Lung (tissue), 12 donors: Measurements from ENCODE around the gene C1orf146. TPM values are rescaled to one million over a fixed set of nuclear protein-coding genes. Genes with fewer than 3 reads are reported as not detected.
"Not testable (repeated sequence)": the region's sequence is repeated elsewhere in the genome, so short reads cannot be mapped to it uniquely, and the experiment has no call there.

Source experiments
- ATAC-seq: fragments of 200-7000 bp; cut with Tn5 transposase; one replicate; pipeline ENCODE4 v1.9.1; 2020; ENCODE audit warnings: moderate number of reproducible peaks; ENCODE audit not compliant: insufficient read depth, low FRiP score
- DNase-seq, 3 donors: peaks; one replicate each; pipeline ENCODE4 v3.0.0-alpha.2; 2013 to 2017
- H3K27ac ChIP-seq, 2 donors: one replicate each; pipeline ENCODE4 v1.5.1; 2013; ENCODE audit warnings: mild to moderate bottlenecking in 2 of 2, moderate library complexity in 2 of 2, control low read depth in 1 of 2, inconsistent platforms in 1 of 2, low read depth in 1 of 2, low read length in 1 of 2
- H3K27me3 ChIP-seq, 3 donors: one replicate each; pipeline ENCODE4 v1.5.1; 2013; ENCODE audit warnings: low read length in 2 of 3; ENCODE audit not compliant: control insufficient read depth in 3 of 3, insufficient read depth in 3 of 3
- H3K36me3 ChIP-seq, 4 donors: one replicate each; pipeline ENCODE4 v1.5.1; 2013; ENCODE audit warnings: low read length in 4 of 4, mild to moderate bottlenecking in 1 of 4, moderate library complexity in 1 of 4; ENCODE audit not compliant: control insufficient read depth in 4 of 4, insufficient read depth in 4 of 4
- H3K4me1 ChIP-seq, 5 donors: one replicate each; pipeline ENCODE4 v1.5.1; 2013; ENCODE audit warnings: low read length in 5 of 5, mild to moderate bottlenecking in 2 of 5, moderate library complexity in 1 of 5; ENCODE audit not compliant: control insufficient read depth in 5 of 5, insufficient read depth in 5 of 5
- H3K4me3 ChIP-seq: one replicate; pipeline ENCODE4 v1.5.1; 2013; ENCODE audit warnings: mild to moderate bottlenecking, control low read depth, moderate library complexity
- H3K9ac ChIP-seq, 2 donors: one replicate each; pipeline ENCODE4 v1.5.1; 2013; ENCODE audit warnings: low read length in 2 of 2, control low read depth in 1 of 2; ENCODE audit not compliant: insufficient read depth in 1 of 2
- H3K9me3 ChIP-seq, 4 donors: one replicate each; pipeline ENCODE4 v1.5.1; 2013; ENCODE audit warnings: low read length in 3 of 4, mild to moderate bottlenecking in 1 of 4, moderate library complexity in 1 of 4; ENCODE audit not compliant: control insufficient read depth in 4 of 4, insufficient read depth in 3 of 4
- WGBS, 2 donors: extraction: QIAGEN DNeasy Blood & Tissue Kit; methylation state at CpG; one replicate each; pipeline ENCODE4 v1.1.7; 2013; 5-methylcytosine and 5-hydroxymethylcytosine counted together
- polyA plus RNA-seq, 2 donors: library from polyadenylated mRNA; stranded (reverse); fragments of 200-250 nt; gene quantifications; one replicate each; pipeline ENCODE4 v1.2.1, GENCODE V29; 2013
- total RNA-seq, 2 donors: library from RNA; depleted of rRNA in 1 of 2; stranded (reverse); fragments of >200 nt in 1 of 2; gene quantifications; one replicate each; pipeline ENCODE4 v1.2.1, GENCODE V29; 2014 to 2021
- TF ChIP-seq, protein P1 (sequence below): IDR thresholded peaks from 2 replicates; pipeline ENCODE4 v1.5.1; 2012; ENCODE audit warnings: mild to moderate bottlenecking; ENCODE audit errors: control extremely low read depth, extremely low read depth
- donor health status: control.
- donor health status: control.
- donor health status: Bipolar disorder and iron deficiency.
- donor health status: healthy.
- donor health status: DM: yes; HTN: yes; CAD: no.

C1orf146 gene
- total and polyA plus RNA-seq, 4 donors: not detected

DNA sequence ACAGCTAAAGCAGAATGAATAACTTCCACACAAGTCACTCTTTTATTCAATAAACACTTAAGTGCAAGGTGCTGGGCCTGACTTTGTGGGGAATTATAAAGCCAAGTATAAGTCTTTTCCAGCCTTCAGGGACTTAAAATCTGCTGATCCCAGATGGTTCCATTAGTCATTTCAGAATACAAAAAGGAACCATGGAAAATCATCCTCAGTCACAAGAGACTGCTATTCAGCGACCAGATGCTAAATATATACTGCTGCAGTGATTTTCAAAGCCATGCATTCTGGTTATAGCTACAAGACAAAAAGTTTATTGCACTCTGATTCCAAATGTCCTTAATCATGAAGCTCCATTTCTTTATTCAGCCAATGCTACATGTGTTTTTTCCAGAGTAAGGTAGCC is 55.3 kb downstream of the C1orf146 start:
- DNase-seq (no peak), ATAC-seq (no peak)
- 92 to 100% methylated on average over 1 of the region's 1 CpG for WGBS, 2 donors
- H3K9me3 ChIP-seq: no peaks in the 10 kb centered on the region
- H3K9ac ChIP-seq: no peak overlapping the region
- H3K27ac ChIP-seq: no peak overlapping the region
- H3K27me3 ChIP-seq: no peaks in the 10 kb centered on the region
- H3K36me3 ChIP-seq: peaks cover 6 to 27% (median 24%) of the 10 kb centered on the region in 4 donors
- H3K4me3 ChIP-seq: no peak overlapping the region
- TF ChIP-seq, protein P1, sequence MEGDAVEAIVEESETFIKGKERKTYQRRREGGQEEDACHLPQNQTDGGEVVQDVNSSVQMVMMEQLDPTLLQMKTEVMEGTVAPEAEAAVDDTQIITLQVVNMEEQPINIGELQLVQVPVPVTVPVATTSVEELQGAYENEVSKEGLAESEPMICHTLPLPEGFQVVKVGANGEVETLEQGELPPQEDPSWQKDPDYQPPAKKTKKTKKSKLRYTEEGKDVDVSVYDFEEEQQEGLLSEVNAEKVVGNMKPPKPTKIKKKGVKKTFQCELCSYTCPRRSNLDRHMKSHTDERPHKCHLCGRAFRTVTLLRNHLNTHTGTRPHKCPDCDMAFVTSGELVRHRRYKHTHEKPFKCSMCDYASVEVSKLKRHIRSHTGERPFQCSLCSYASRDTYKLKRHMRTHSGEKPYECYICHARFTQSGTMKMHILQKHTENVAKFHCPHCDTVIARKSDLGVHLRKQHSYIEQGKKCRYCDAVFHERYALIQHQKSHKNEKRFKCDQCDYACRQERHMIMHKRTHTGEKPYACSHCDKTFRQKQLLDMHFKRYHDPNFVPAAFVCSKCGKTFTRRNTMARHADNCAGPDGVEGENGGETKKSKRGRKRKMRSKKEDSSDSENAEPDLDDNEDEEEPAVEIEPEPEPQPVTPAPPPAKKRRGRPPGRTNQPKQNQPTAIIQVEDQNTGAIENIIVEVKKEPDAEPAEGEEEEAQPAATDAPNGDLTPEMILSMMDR: no peak
- no peaks in the 10 kb centered on the region for H3K4me1 ChIP-seq

DNA sequence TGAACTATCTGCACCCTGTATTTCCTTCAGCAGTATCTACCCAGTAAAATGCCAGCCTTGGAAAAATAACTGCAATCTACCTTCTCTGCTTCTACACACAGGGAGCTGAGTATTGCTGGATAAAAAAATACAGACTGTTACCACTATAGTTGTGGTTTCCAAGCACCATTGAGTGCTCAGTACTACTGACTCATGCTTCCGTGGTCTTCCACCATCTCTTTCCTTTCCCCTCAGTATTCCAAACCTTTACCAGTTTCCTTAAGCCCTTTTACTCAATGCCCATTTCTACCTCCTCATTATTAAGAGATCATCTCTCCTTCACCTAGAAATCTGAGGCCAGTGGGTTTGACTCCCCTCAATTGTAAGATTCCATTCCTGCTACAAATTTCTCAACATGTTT is 57.2 kb downstream of the C1orf146 start:
- no peaks in the 10 kb centered on the region for H3K4me1 ChIP-seq
- WGBS, 2 donors: 85 to 96% methylated on average over 1 of the region's 1 CpG
- H3K9ac ChIP-seq: no peak overlapping the region
- H3K9me3 ChIP-seq: no peaks in the 10 kb centered on the region
- no peak overlapping the region for H3K4me3 ChIP-seq
- H3K27ac ChIP-seq: no peak overlapping the region
- TF ChIP-seq, protein P1: no peak
- no peak for DNase-seq
- no peak for ATAC-seq
- no peaks in the 10 kb centered on the region for H3K27me3 ChIP-seq
- H3K36me3 ChIP-seq: peaks cover 9 to 27% (median 24%) of the 10 kb centered on the region in 4 donors

DNA sequence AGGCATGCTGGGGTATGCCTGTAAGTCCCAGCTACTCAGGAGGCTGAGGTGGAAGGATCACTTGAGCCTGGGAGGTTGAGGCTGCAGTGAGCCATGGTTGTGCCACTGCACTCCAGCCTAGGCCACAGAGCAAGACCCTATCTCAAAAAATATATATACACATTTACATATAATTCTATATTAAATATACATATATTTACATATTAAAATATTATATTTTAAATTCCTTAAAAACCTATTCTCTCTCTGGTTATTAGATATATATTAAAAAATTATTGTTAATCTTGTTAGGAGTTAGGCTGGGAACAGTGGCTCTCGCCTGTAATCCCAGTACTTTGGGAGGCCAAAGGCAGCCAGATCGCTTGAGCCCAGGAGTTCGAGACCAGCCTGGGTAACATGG is 58.4 kb downstream of the C1orf146 start:
- peaks cover 11 to 27% (median 20%) of the 10 kb centered on the region in 4 donors for H3K36me3 ChIP-seq
- TF ChIP-seq, protein P1: no peak

DNA sequence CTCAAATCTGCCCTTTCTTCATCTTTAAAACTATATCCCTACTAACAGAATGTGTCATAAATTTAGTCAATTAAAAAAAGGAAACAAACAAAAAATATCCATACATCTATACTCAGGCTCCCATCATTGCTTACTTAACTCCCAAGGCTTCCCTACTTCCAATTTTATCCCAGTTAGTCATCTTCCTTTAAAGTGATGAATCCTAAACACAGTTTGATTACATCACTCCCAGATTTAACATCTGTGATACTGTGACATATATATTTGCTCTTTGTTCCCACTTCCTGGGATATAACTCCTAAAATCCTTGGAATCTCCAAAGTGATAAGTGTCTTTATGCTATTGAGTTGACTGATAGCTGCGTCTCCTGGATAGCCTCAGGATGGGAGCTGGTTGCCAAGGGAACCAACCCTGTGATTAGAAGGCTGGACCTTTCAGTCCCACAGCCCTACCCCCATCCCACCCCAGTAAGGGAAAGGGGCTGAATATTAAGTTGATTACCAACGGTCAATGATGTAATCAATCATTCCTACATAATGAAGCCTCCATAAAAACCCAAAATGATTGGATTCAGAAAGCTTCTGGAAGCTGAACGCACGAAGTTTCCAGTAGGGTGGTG is 59.5 kb downstream of the C1orf146 start:
- TF ChIP-seq, protein P1: no peak
- no peak overlapping the region for H3K27ac ChIP-seq
- WGBS, 2 donors: 98 to 99% methylated on average over 4 of the region's 4 CpGs
- no peaks in the 10 kb centered on the region for H3K9me3 ChIP-seq
- ATAC-seq (no peak), DNase-seq (no peak)
- H3K9ac ChIP-seq: no peak overlapping the region
- H3K27me3 ChIP-seq: no peaks in the 10 kb centered on the region
- no peaks in the 10 kb centered on the region for H3K4me1 ChIP-seq
- H3K4me3 ChIP-seq: no peak overlapping the region
- H3K36me3 ChIP-seq: peaks cover 11 to 27% (median 18%) of the 10 kb centered on the region in 4 donors

More for the DNA sequence above, 58.4 kb downstream of the C1orf146 start:
- no peak overlapping the region for H3K9ac ChIP-seq
- ATAC-seq (no peak), DNase-seq (no peak)
- no peak overlapping the region for H3K4me3 ChIP-seq
- WGBS, 2 donors: 95 to 99% methylated on average over 3 of the region's 3 CpGs
- H3K27ac ChIP-seq: no peak overlapping the region
- H3K4me1 ChIP-seq: no peaks in the 10 kb centered on the region
- no peaks in the 10 kb centered on the region for H3K27me3 ChIP-seq
- H3K9me3 ChIP-seq: no peaks in the 10 kb centered on the region

DNA sequence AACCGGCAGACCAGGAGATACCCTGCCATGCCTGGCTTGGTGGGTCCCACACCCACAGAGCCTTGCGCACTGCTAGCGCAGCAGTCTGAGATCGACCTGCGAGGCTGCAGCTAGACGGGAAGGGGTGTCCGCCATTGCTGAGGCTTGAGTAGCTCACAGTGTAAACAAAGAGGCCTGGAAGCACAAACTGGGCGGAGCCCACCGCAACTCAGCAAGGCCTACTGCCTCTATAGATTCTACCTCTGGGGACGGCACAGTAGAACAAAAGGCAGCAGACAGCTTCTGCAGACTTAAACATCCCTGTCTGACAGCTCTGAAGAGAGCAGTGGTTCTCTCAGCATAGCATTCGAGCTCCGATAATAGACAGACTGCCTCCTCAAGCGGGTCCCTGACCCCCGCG is 62.1 kb downstream of the C1orf146 start:
- H3K4me3 ChIP-seq, H3K27me3 ChIP-seq, H3K4me1 ChIP-seq, H3K27ac ChIP-seq, ATAC-seq, H3K9ac ChIP-seq, H3K9me3 ChIP-seq, DNase-seq: not testable (repeated sequence)
- WGBS, 2 donors: 95 to 98% methylated on average over 15 of the region's 15 CpGs
- peaks cover 0 to 25% (median 12%) of the 10 kb centered on the region in 4 donors for H3K36me3 ChIP-seq
